HEK293T (cell line): Measurements from ENCODE around the gene DOCK3.
A peak's percentile ranks its signal among the peaks of the same experiment; 100 is the strongest.

Source experiments
- CTCF ChIA-PET: fragments of 350-600 bp; formaldehyde crosslinking; extraction: SDS; loops from one replicate; lab custom pipeline; 2021; ENCODE audit warnings: antibody characterized with exemption, inconsistent platforms; lab: Yijun Ruan, JAX
- POLR2A ChIA-PET: fragments of 350-600 bp; formaldehyde crosslinking; extraction: SDS; loops from one replicate; lab custom pipeline; 2020; ENCODE audit warnings: antibody characterized with exemption, inconsistent platforms; lab: Yijun Ruan, JAX
- DNase-seq: peaks from one replicate; pipeline ENCODE4 v3.0.0; 2012; ENCODE audit warnings: mixed read lengths; ENCODE audit errors: extremely low spot score
- ARNT ChIP-seq: fragments of 450-650 bp; IDR thresholded peaks from 2 replicates; pipeline ENCODE4 v1.6.1; 2017; ENCODE audit warnings: mild to moderate bottlenecking
- BHLHE40 ChIP-seq: fragments of 450-650 bp; IDR thresholded peaks from 2 replicates; pipeline ENCODE4 v1.6.1; 2016; ENCODE audit warnings: mild to moderate bottlenecking, moderate library complexity, borderline replicate concordance
- CTBP1 ChIP-seq: fragments of 450-650 bp; IDR thresholded peaks from 2 replicates; pipeline ENCODE4 v1.6.1; 2016; ENCODE audit warnings: borderline replicate concordance
- ELF4 ChIP-seq: fragments of 450-650 bp; IDR thresholded peaks from 2 replicates; pipeline ENCODE4 v1.6.1; 2017; ENCODE audit warnings: antibody characterized with exemption
- FOXA1 ChIP-seq: fragments of 450-650 bp; IDR thresholded peaks from 2 replicates; pipeline ENCODE4 v1.6.1; 2016; ENCODE audit warnings: mild to moderate bottlenecking
- FOXK2 ChIP-seq: fragments of 450-650 bp; IDR thresholded peaks from 2 replicates; pipeline ENCODE4 v1.6.1; 2016; ENCODE audit warnings: mild to moderate bottlenecking
- FOXM1 ChIP-seq: fragments of 450-650 bp; IDR thresholded peaks from 2 replicates; pipeline ENCODE4 v1.6.1; 2017; ENCODE audit warnings: mild to moderate bottlenecking, borderline replicate concordance
- HDGF ChIP-seq: fragments of 450-650 bp; IDR thresholded peaks from 2 replicates; pipeline ENCODE4 v1.6.1; 2017; ENCODE audit warnings: antibody characterized with exemption, borderline replicate concordance
- L3MBTL2 ChIP-seq: fragments of 450-650 bp; conservative IDR thresholded peaks from 2 replicates; pipeline ENCODE4 v1.6.1; 2016; ENCODE audit warnings: mild to moderate bottlenecking
- LEF1 ChIP-seq: fragments of 450-650 bp; IDR thresholded peaks from 2 replicates; pipeline ENCODE4 v1.6.1; 2017; ENCODE audit warnings: mild to moderate bottlenecking, borderline replicate concordance
- NFRKB ChIP-seq: fragments of 450-650 bp; IDR thresholded peaks from 2 replicates; pipeline ENCODE4 v1.6.1; 2016; ENCODE audit warnings: mild to moderate bottlenecking, moderate library complexity
- SP1 ChIP-seq: fragments of 450-650 bp; IDR thresholded peaks from 2 replicates; pipeline ENCODE4 v1.6.1; 2017
- SUZ12 ChIP-seq: fragments of 450-650 bp; IDR thresholded peaks from 2 replicates; pipeline ENCODE4 v1.6.1; 2016; ENCODE audit warnings: mild to moderate bottlenecking
- TARDBP ChIP-seq: fragments of 450-650 bp; IDR thresholded peaks from 2 replicates; pipeline ENCODE4 v1.6.1; 2016
- ZNF384 ChIP-seq: fragments of 450-650 bp; IDR thresholded peaks from 2 replicates; pipeline ENCODE4 v1.6.1; 2016
- TF ChIP-seq, protein P1 (sequence below): fragments of 450-650 bp; IDR thresholded peaks from 2 replicates; pipeline ENCODE4 v1.6.1; 2016

The DOCK3 gene

DNA sequence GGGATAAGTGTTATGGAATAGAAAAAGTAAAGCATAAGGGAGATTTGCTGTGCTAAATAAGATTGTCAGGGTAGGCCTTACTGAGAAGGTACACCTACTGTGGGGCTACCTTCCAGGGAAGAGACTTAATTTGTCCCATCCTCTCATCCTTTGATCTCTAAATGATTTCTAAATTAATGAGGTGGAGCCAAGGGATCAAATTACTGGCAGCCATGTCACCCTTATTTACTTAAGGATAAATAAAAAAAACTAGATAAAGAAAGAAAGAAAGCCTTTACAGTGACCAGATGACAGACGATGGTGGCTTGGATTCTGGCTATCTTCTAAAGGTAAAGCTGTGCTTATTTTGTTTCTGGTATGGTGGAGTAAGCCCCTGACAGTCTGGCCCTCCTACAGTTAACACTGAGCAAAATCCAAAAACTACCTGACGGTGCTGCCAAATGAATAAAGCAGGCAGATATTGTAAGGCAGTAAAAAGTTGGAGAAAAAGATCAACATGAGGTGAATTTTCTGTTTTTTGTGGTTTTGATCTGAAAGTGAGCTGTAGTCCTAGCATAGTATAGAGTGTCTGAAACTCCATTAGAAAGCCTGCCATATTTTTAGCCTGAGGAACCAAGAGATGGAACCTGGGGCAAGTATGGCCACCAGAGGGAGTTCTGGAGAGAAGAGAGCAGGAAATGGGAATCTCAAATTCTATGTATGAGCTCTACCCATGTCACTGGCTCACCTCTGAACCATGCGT lies 425.2 kb downstream of the DOCK3 start:
- no peak for TF ChIP-seq HDGF
- TF ChIP-seq ELF4: no peak
- no peak for TF ChIP-seq LEF1
- no peak for TF ChIP-seq TARDBP
- no peak for TF ChIP-seq ARNT
- no peak for TF ChIP-seq FOXK2
- no peak for TF ChIP-seq L3MBTL2
- no peak for TF ChIP-seq ZNF384
- TF ChIP-seq, protein P1, sequence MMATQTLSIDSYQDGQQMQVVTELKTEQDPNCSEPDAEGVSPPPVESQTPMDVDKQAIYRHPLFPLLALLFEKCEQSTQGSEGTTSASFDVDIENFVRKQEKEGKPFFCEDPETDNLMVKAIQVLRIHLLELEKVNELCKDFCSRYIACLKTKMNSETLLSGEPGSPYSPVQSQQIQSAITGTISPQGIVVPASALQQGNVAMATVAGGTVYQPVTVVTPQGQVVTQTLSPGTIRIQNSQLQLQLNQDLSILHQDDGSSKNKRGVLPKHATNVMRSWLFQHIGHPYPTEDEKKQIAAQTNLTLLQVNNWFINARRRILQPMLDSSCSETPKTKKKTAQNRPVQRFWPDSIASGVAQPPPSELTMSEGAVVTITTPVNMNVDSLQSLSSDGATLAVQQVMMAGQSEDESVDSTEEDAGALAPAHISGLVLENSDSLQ: no peak
- TF ChIP-seq BHLHE40: no peak
- no peak for TF ChIP-seq FOXA1
- TF ChIP-seq FOXM1: no peak
- no peak for TF ChIP-seq SUZ12
- TF ChIP-seq NFRKB: no peak
- TF ChIP-seq SP1: no peak
- no peak for TF ChIP-seq CTBP1
- CTCF ChIA-PET: interaction anchor here (0.6 to 1.2 kb wide), 8 partner anchors 10 to 481 kb away, joined by 3 to 8 read pairs (median 3); no protein-coding TSS in a partner anchor
- POLR2A ChIA-PET: interaction anchor here (1.0 kb wide), 1 partner anchor 272 kb away, joined by 3 read pairs; no protein-coding TSS in a partner anchor
- peak; percentile 63 for DNase-seq

DNA sequence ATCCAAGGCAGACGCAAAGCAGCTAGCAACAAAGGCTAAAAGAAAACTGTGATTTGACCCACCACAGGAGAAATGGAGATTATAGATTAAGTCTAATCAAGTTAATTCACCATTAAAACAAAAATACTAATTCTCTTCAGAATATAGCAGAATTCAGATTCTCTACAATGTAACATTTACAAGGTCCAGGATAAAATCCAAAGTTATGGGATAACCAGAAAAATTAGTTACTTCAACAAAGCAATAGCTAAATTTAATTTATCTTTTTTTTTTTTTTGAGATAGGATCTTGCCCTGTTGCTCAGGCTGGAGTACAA lies 425.8 kb downstream of the DOCK3 start:
- no peak for DNase-seq
- TF ChIP-seq FOXM1: no peak
- no peak for TF ChIP-seq BHLHE40
- TF ChIP-seq CTBP1: no peak
- TF ChIP-seq SP1: no peak
- TF ChIP-seq NFRKB: no peak
- TF ChIP-seq ARNT: no peak
- no peak for TF ChIP-seq TARDBP
- TF ChIP-seq SUZ12: no peak
- TF ChIP-seq, protein P1: no peak
- TF ChIP-seq LEF1: no peak
- POLR2A ChIA-PET: interaction anchor here (1.0 kb wide), 1 partner anchor 271 kb away, joined by 3 read pairs; no protein-coding TSS in a partner anchor
- CTCF ChIA-PET: interaction anchor here (0.6 to 1.2 kb wide), 8 partner anchors 9 to 482 kb away, joined by 3 to 8 read pairs (median 3); no protein-coding TSS in a partner anchor

DNA sequence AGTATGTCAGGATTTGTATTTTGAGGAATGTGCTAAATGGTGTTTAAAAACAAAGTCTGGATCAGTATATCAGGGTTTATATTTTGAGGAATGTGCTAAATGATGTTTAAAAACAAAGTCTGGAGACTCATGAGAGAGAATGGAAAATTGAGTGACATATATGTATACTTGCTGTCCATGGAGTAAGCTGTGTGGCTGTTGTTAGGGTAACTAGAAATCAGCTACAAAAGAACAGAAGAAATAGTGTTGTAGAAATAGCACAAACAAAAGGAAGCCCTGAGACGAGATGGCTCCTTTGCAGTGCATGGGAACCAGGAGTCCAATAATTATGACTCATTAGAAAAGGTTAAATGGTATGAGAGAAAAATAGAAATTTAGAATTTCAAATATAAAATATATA lies 427.7 kb downstream of the DOCK3 start:
- TF ChIP-seq SUZ12 (no peak), HDGF (no peak), FOXK2 (no peak), NFRKB (no peak), ARNT (no peak), FOXM1 (no peak)
- TF ChIP-seq, protein P1: no peak
- DNase-seq: no peak
- POLR2A ChIA-PET: no interaction called here
- CTCF ChIA-PET: no interaction called here

DNA sequence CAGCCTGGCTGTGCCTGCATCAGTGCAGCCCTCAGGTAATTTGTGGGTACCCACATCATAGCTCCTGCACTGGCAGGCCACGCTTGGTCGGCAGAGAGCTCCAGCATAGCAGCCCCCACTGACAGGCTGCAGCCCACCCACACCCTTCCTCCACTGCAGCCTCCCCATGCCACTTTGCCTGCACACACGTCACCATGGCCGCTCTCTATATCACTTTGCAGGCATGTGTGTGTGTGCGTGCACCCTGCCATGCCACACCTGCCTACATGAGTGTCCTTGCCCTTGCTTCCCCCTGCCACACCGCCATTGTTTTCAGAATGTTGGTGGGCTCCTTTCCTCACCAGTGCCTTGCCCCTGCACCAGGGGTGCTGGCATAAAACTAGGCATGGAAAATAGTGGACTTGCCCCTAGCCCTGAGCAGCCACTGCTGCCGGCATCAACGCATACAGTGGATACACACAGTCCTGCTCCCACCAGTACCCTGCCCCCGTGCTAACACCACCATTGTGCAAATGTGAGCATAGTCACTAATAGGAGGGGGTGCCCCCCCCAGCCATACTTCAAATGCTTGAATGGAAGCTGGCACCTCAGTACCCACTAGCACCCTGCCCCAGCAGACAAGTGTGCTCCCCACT lies 431.6 kb downstream of the DOCK3 start:
- ChIA-PET CTCF (no interaction called here), POLR2A (no interaction called here)
- TF ChIP-seq SUZ12 (no peak), ZNF384 (no peak), ELF4 (no peak), LEF1 (no peak), FOXA1 (no peak), SP1 (no peak), NFRKB (no peak), FOXK2 (no peak), TARDBP (no peak), FOXM1 (no peak), ARNT (no peak), HDGF (no peak), L3MBTL2 (no peak), BHLHE40 (no peak), CTBP1 (no peak)
- TF ChIP-seq, protein P1: no peak
- no peak for DNase-seq

DNA sequence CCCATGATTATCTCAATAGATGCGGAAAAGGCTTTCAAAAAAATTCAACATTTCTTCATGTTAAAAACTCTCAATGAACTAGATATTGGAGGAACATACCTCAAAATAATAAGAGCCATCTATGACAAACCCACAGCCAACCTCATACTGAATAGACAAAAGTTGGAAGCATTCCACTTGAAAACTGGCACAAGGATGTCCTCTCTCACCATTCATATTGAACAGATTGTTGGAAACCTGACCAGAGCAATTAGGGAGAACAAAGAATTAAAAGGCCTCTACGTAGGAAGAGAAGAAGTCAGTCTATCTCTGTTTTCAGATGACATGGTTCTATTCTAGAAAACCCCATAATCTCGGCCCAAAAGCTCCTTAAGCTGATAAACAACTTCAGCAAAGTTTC lies 435.9 kb downstream of the DOCK3 start:
- no peak for DNase-seq
- TF ChIP-seq FOXM1 (no peak), HDGF (no peak), FOXK2 (no peak), FOXA1 (no peak), SUZ12 (no peak), CTBP1 (no peak), TARDBP (no peak), ARNT (no peak), L3MBTL2 (no peak), LEF1 (no peak), BHLHE40 (no peak), SP1 (no peak), NFRKB (no peak), ZNF384 (no peak), ELF4 (no peak)
- TF ChIP-seq, protein P1: no peak
- ChIA-PET POLR2A (no interaction called here), CTCF (no interaction called here)
